SK-N-SH (cell line): ENCODE measurements around the gene B3GALNT2.
A peak's percentile ranks its signal among the peaks of the same experiment; 100 is the strongest.

ENCODE experiments used
- CTCF ChIP-seq: fragments of 200-600 bp; sonication (generic); IDR thresholded peaks from 2 replicates; pipeline ENCODE4 v1.6.1; 2017; ENCODE audit warnings: antibody characterized with exemption, mild to moderate bottlenecking, moderate library complexity
- EP300 ChIP-seq, 2 experiments: IDR thresholded peaks; 2 replicates each; pipeline versions ENCODE4 v1.4.0 to v1.6.1; 2012; ENCODE audit warnings: borderline replicate concordance in 1 of 2, low read depth in 1 of 2, low read length in 1 of 2
- EZH2phosphoT487 ChIP-seq: fragments of 200-600 bp; sonication (generic); IDR thresholded peaks from 2 replicates; pipeline ENCODE4 v1.6.1; 2017; ENCODE audit warnings: low read depth, mixed run types, mild to moderate bottlenecking, antibody characterized with exemption, moderate library complexity, borderline replicate concordance
- FOSL2 ChIP-seq: IDR thresholded peaks from 2 replicates; pipeline ENCODE4 v1.4.0; 2012; ENCODE audit warnings: low read depth, mild to moderate bottlenecking, moderate library complexity, borderline replicate concordance
- GABPA ChIP-seq: IDR thresholded peaks from 2 replicates; pipeline ENCODE4 v1.4.0; 2012; ENCODE audit warnings: low read depth, mild to moderate bottlenecking
- GATA2 ChIP-seq: sonication (generic); formaldehyde crosslinking; IDR thresholded peaks from 2 replicates; pipeline ENCODE4 v1.5.0; 2020; ENCODE audit warnings: mild to moderate bottlenecking, missing genetic modification reagents
- MAX ChIP-seq: IDR thresholded peaks from 2 replicates; pipeline ENCODE4 v1.4.0; 2012; ENCODE audit warnings: low read depth
- MEF2A ChIP-seq: IDR thresholded peaks from 2 replicates; pipeline ENCODE4 v1.4.0; 2012; ENCODE audit warnings: low read depth, borderline replicate concordance
- MXI1 ChIP-seq: IDR thresholded peaks from 2 replicates; pipeline ENCODE4 v1.6.1; 2012; ENCODE audit warnings: mild to moderate bottlenecking, low read depth, low read length, improper control_type of control experiment
- POLR2AphosphoS5 ChIP-seq: IDR thresholded peaks from 2 replicates; pipeline ENCODE4 v1.6.1; 2012; ENCODE audit warnings: low read depth, low read length
- REST ChIP-seq: IDR thresholded peaks from 2 replicates; pipeline ENCODE4 v1.6.1; 2012; ENCODE audit warnings: mild to moderate bottlenecking, low read depth, low read length, moderate library complexity
- TAF1 ChIP-seq: IDR thresholded peaks from 2 replicates; pipeline ENCODE4 v1.6.1; 2012; ENCODE audit warnings: low read depth, mild to moderate bottlenecking, low read length, moderate library complexity, borderline replicate concordance
- USF1 ChIP-seq: IDR thresholded peaks from 2 replicates; pipeline ENCODE4 v1.4.0; 2012; ENCODE audit warnings: low read depth, borderline replicate concordance
- USF2 ChIP-seq: fragments of 150-350 bp; IDR thresholded peaks from 2 replicates; pipeline ENCODE4 v1.6.1; 2017; ENCODE audit warnings: antibody characterized with exemption, low read length, low read depth, borderline replicate concordance

GRCh38 chr1:235513495-235514366 lies 9.5 kb upstream of the B3GALNT2 start:
- TF ChIP-seq GATA2 (CRISPR knock-in tag) (no peak), CTCF (peak; percentile 96), MEF2A (no peak), EP300 (IDR thresholded peaks at IDR 0.05; ENCODE audit: borderline replicate concordance in 1 of 2, low read depth in 1 of 2, low read length in 1 of 2) (no peak; a peak in 1 of 4 replicates), MAX (0 out of 2 replicates have a peak, but pooled peaks have one; percentile 21), USF1 (no peak), USF2 (no peak), FOSL2 (no peak), MXI1 (no peak; the same call in 1 of the 2 replicates), POLR2AphosphoS5 (no peak), TAF1 (no peak), GABPA (no peak), EZH2phosphoT487 (no peak), REST (no peak)
